Kidney (tissue), 14 donors: ENCODE measurements around the gene EYA4. TPM values are rescaled to one million over a fixed set of nuclear protein-coding genes. Genes with fewer than 3 reads are reported as not detected.

Experiments
- DNase-seq, 5 donors: peaks; one replicate each; pipeline ENCODE4 v3.0.0-alpha.2; 2013 to 2020
- FAIRE-seq: peaks from 2 replicates; lab custom pipeline; 2012; peaks lifted over from hg19 to GRCh38; lab: Jason Lieb, UNC
- H3K27ac ChIP-seq, 2 donors: one replicate each; pipeline ENCODE4 v1.7.0; 2013; ENCODE audit warnings: low read depth in 2 of 2, low read length in 2 of 2, inconsistent platforms in 1 of 2
- H3K27me3 ChIP-seq: one replicate; pipeline ENCODE4 v1.7.1; 2013; ENCODE audit warnings: low read length, inconsistent platforms; ENCODE audit not compliant: control insufficient read depth, insufficient read depth
- H3K36me3 ChIP-seq, 3 donors: one replicate each; pipeline versions ENCODE4 v1.7.0 to v1.7.1; 2013; ENCODE audit warnings: low read length in 3 of 3, control low read depth in 1 of 3, inconsistent platforms in 1 of 3; ENCODE audit not compliant: insufficient read depth in 3 of 3, control insufficient read depth in 2 of 3
- H3K4me1 ChIP-seq, 3 donors: one replicate each; pipeline versions ENCODE4 v1.7.0 to v1.7.1; 2013; ENCODE audit warnings: low read length in 3 of 3, inconsistent platforms in 1 of 3, low read depth in 1 of 3; ENCODE audit not compliant: control insufficient read depth in 2 of 3, insufficient read depth in 2 of 3
- H3K4me3 ChIP-seq, 3 donors: one replicate each; pipeline versions ENCODE4 v1.7.0 to v1.8.1; 2013; ENCODE audit warnings: low read length in 3 of 3, control low read depth in 1 of 3, inconsistent platforms in 1 of 3
- H3K9ac ChIP-seq, 3 donors: one replicate each; pipeline versions ENCODE4 v1.7.0 to v1.7.1; 2013; ENCODE audit warnings: low read length in 3 of 3, control low read depth in 1 of 3, inconsistent platforms in 1 of 3
- H3K9me3 ChIP-seq, 3 donors: one replicate each; pipeline versions ENCODE4 v1.7.0 to v1.7.1; 2013; ENCODE audit warnings: low read length in 3 of 3, control low read depth in 1 of 3, inconsistent platforms in 1 of 3; ENCODE audit not compliant: control insufficient read depth in 2 of 3, insufficient read depth in 1 of 3
- CTCF ChIP-seq: IDR thresholded peaks from 3 replicates; pipeline ENCODE4 v1.5.1; 2012; ENCODE audit warnings: mild to moderate bottlenecking, moderate library complexity, borderline replicate concordance; ENCODE audit not compliant: insufficient read depth; ENCODE audit errors: extremely low read depth
- intact Hi-C: fragments of 100-400 bp; cut with DNase I; formaldehyde crosslinking; loops from one replicate; pipeline ENCODE4 v1.11.1; 2022
- polyA plus RNA-seq: library from polyadenylated mRNA; stranded (reverse); fragments of 350-450 nt; fragmentation: Illumina TruSeq; extraction: RNeasy Lipid Tissue Mini Kit (QIAGEN cat#74804); gene quantifications from one replicate; pipeline ENCODE4 v1.2.3, GENCODE V29; 2014; ENCODE audit warnings: low read depth, low replicate concordance; ENCODE audit not compliant: insufficient read depth
- total RNA-seq: library from RNA; stranded (reverse); fragmentation: NEBNext Ultra II Directional; extraction: Animal tissue kit (Norgen Biotek cat#: 25700); gene quantifications from one replicate; pipeline ENCODE4 v1.2.1, GENCODE V29; 2021
- donor health status: control.
- donor health status: control.
- donor health status: control.
- donor health status: control.
- donor health status: control.
- donor health status: DM: yes; HTN: yes; CAD: no.
- donor health status: Normal renal cell carcinoma (clear cell type).

Gene EYA4
- total and polyA plus RNA-seq, 2 donors from 2014 or later: 0.99 to 5.0 TPM

DNA sequence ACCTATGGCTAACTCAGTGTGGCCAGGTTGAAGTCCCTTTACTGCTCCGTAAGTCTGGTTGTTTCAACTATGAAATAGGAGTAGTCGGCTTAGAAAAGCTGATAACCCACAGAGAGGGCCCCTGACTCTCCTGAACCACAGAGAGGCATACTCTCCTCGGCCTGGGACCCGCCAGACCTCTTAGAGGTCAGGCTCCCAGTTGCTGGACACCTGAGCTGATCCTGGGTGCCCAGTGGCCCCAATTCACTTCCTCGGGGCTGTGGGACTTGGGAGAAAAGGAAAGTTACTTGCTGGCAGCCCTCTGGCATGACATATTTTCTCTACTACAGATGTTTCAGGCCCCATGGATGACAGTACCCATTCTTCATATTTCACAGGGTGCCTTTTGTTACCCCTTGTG is 34.2 kb upstream of the EYA4 start:
- FAIRE-seq: no peak
- no peaks in the 10 kb centered on the region for H3K36me3 ChIP-seq
- intact Hi-C loops: no loop called here

DNA sequence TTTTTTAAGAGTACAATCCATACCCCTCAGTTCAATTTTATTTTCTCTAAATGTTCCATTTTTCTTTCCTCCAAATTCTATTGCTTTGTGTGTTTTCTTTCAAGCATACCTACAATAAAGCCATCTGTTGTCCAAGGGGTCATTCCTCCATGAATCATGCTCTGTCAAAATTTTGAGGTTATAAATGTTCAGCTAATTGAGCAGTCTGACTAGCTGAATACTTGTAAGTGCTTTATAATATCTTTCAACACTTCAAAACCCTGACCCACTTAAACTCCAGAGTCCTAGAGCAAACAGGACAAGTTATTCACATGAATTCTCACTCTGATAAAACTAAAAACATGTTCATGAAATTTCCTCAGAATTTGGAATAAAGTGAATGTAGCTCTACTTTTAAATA is 33.4 kb upstream of the EYA4 start:
- FAIRE-seq: no peak
- Histone ChIP-seq H3K4me1 (no peaks in the 10 kb centered on the region), H3K9ac (no peak overlapping the region), H3K4me3 (no peak overlapping the region), H3K9me3 (no peaks in the 10 kb centered on the region), H3K27ac (no peak overlapping the region), H3K27me3 (no peaks in the 10 kb centered on the region), H3K36me3 (no peaks in the 10 kb centered on the region)
- intact Hi-C loops: no loop called here
- no peak for DNase-seq
- TF ChIP-seq CTCF: no peak

More for the DNA sequence above, 34.2 kb upstream of the EYA4 start:
- Histone ChIP-seq H3K9ac (no peak overlapping the region), H3K4me3 (no peak overlapping the region), H3K27me3 (no peaks in the 10 kb centered on the region), H3K9me3 (no peaks in the 10 kb centered on the region), H3K27ac (no peak overlapping the region), H3K4me1 (no peaks in the 10 kb centered on the region)
- no peak for TF ChIP-seq CTCF
- peak in 1 of 5 donors; percentile 52 for DNase-seq

DNA sequence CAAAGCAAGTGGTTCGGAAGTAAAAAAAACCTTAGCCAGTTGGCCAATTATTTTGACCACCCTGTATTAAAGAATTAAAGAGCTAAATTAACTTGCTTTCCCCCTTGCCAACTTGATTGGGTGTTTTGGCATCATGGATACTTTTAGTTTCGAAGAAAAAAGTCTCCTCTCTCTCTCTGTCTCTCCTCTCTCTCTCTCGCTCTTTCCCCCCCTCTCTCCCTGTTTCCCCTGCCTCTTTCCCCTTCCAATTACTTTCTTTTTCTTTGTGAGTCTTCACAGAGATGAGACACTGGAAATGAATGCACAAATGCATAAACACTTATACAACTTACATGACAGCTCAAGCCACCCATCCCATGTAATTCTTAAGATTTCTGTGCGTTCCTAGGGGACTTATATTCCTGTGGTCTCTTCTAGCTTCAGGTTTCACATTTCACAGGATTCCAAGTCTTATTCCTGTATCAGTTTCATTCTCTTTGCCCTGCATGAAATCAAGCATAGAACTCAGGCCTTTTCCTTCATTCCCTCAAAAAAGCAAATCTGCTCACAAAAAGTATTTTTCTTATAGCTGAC is 32.9 kb upstream of the EYA4 start:
- intact Hi-C loops: no loop called here
- no peak for FAIRE-seq
- no peak for TF ChIP-seq CTCF

GRCh38 chr6:133214267-133214666 is 26.9 kb upstream of the EYA4 start:
- no peaks in the 10 kb centered on the region for H3K36me3 ChIP-seq
- intact Hi-C loops: no loop called here
- H3K9me3 ChIP-seq: no peaks in the 10 kb centered on the region
- TF ChIP-seq CTCF: no peak
- H3K27me3 ChIP-seq: no peaks in the 10 kb centered on the region
- H3K27ac ChIP-seq: no peak overlapping the region
- no peak overlapping the region for H3K9ac ChIP-seq
- H3K4me3 ChIP-seq: no peak overlapping the region
- FAIRE-seq (no peak), DNase-seq (no peak)
- no peaks in the 10 kb centered on the region for H3K4me1 ChIP-seq

More for the DNA sequence above, 32.9 kb upstream of the EYA4 start:
- Histone ChIP-seq H3K4me3 (no peak overlapping the region), H3K9ac (no peak overlapping the region), H3K27me3 (no peaks in the 10 kb centered on the region), H3K27ac (no peak overlapping the region), H3K36me3 (no peaks in the 10 kb centered on the region), H3K4me1 (no peaks in the 10 kb centered on the region), H3K9me3 (no peaks in the 10 kb centered on the region)
- DNase-seq: no peak
